Fibroblast of lung (primary cell): ENCODE results near the gene HGS.

ENCODE experiments used
- CTCF ChIP-seq, 2 donors: IDR thresholded peaks in 1 of 2; conservative IDR thresholded peaks in 1 of 2; 1 replicate in 1 of 2; 2 replicates in 1 of 2; pipeline ENCODE4 v1.5.1; 2011 to 2012; ENCODE audit warnings: low read length in 2 of 2, control low read depth in 1 of 2, inconsistent platforms in 1 of 2, low read depth in 1 of 2, mild to moderate bottlenecking in 1 of 2
- EZH2 ChIP-seq: IDR thresholded peaks from 2 replicates; pipeline ENCODE4 v1.5.1; 2012; ENCODE audit warnings: low read length, control low read depth, mild to moderate bottlenecking; ENCODE audit errors: missing control alignments

GRCh38 chr17:81726004-81726403, 42.2 kb downstream of the HGS start:
- no peak for TF ChIP-seq CTCF (conservative IDR thresholded peaks at IDR 0.05 in 1 of 2, IDR thresholded peaks at IDR 0.05 in 1 of 2; ENCODE audit: low read depth in 1 of 2, low read length in 2 of 2)
- TF ChIP-seq EZH2 = no peak
